HG03108 (cell line): Measurements from ENCODE around the gene TMEM273.
A peak's percentile ranks its signal among the peaks of the same experiment; 100 is the strongest.

Experiments used
- ATAC-seq: cut with Tn5 transposase; IDR thresholded peaks from one replicate; pipeline ENCODE4 v1.9.1; 2021; ENCODE audit warnings: moderate library complexity; ENCODE audit not compliant: unreplicated experiment

Gene TMEM273

GRCh38 chr10:49187950-49188761 lies at the start of gene TMEM273:
Gene TMEM273 (minus strand): TSS chr10:49188391. CDS start chr10:49188336, 55 bp downstream.
- peak; percentile 68 for ATAC-seq

- ATAC-seq, result no peak
Observed at GRCh38 chr10:49237985-49238384, 49.8 kb upstream of the TMEM273 start.

- ATAC-seq, result no peak
Observed at GRCh38 chr10:49235392-49235791, 47.2 kb upstream of the TMEM273 start.

- ATAC-seq, result no peak
Observed at GRCh38 chr10:49231086-49231820, 43.1 kb upstream of the TMEM273 start.

- no peak for ATAC-seq
Observed at GRCh38 chr10:49230004-49230403, 41.8 kb upstream of the TMEM273 start.

GRCh38 chr10:49228677-49229076 lies 40.5 kb upstream of the TMEM273 start:
- no peak for ATAC-seq

GRCh38 chr10:49227406-49227805 lies 39.2 kb upstream of the TMEM273 start:
- ATAC-seq, result no peak

GRCh38 chr10:49226594-49226993 lies 38.4 kb upstream of the TMEM273 start:
- no peak for ATAC-seq

GRCh38 chr10:49225218-49225876 lies 37.2 kb upstream of the TMEM273 start:
- ATAC-seq, result no peak

- ATAC-seq, result no peak
Observed at GRCh38 chr10:49223205-49223604, 35.0 kb upstream of the TMEM273 start.

- no peak for ATAC-seq
Observed at GRCh38 chr10:49222170-49222569, 34.0 kb upstream of the TMEM273 start.

- no peak for ATAC-seq
Observed at GRCh38 chr10:49220679-49221078, 32.5 kb upstream of the TMEM273 start.

- ATAC-seq, result no peak
Observed at GRCh38 chr10:49220031-49220430, 31.8 kb upstream of the TMEM273 start.

GRCh38 chr10:49219248-49219647 lies 31.1 kb upstream of the TMEM273 start:
- no peak for ATAC-seq

GRCh38 chr10:49218480-49218879 lies 30.3 kb upstream of the TMEM273 start:
- no peak for ATAC-seq

- ATAC-seq, result no peak
Observed at GRCh38 chr10:49217645-49218044, 29.5 kb upstream of the TMEM273 start.

- no peak for ATAC-seq
Observed at GRCh38 chr10:49213211-49213610, 25.0 kb upstream of the TMEM273 start.

GRCh38 chr10:49212783-49213182 lies 24.6 kb upstream of the TMEM273 start:
- ATAC-seq, result no peak

- ATAC-seq, result no peak
Observed at GRCh38 chr10:49212076-49212475, 23.9 kb upstream of the TMEM273 start.

- no peak for ATAC-seq
Observed at GRCh38 chr10:49208996-49209395, 20.8 kb upstream of the TMEM273 start.

- ATAC-seq, result no peak
Observed at GRCh38 chr10:49207936-49208487, 19.8 kb upstream of the TMEM273 start.
